Measurements from ENCODE around the gene MYCBP. TPM values are rescaled to one million over a fixed set of nuclear protein-coding genes. Genes with fewer than 3 reads are reported as not detected.

Gene MYCBP
- total RNA-seq, 1 experiment from 2014 or later: 17.4 TPM

DNA sequence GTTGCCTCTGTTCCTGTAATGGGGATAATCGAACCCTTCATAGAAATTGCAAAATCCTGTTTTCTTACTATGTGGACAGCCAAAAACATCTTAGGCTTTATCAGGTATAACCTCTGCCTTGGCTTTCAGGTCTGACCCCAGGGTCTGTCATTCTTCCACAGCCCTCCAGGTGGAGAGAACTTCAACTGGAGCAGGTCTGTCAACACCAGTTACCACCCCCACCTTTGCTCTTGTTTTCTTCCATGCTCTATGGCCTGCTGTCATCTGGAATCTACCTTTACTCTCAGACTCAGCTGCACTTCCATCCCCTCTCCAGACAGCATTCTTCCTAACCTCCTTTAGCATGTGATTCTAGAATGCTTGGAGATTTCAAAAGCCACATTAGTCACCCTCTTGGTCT, 18.6 kb upstream of the MYCBP start:
- TF ChIP-seq, protein P1, sequence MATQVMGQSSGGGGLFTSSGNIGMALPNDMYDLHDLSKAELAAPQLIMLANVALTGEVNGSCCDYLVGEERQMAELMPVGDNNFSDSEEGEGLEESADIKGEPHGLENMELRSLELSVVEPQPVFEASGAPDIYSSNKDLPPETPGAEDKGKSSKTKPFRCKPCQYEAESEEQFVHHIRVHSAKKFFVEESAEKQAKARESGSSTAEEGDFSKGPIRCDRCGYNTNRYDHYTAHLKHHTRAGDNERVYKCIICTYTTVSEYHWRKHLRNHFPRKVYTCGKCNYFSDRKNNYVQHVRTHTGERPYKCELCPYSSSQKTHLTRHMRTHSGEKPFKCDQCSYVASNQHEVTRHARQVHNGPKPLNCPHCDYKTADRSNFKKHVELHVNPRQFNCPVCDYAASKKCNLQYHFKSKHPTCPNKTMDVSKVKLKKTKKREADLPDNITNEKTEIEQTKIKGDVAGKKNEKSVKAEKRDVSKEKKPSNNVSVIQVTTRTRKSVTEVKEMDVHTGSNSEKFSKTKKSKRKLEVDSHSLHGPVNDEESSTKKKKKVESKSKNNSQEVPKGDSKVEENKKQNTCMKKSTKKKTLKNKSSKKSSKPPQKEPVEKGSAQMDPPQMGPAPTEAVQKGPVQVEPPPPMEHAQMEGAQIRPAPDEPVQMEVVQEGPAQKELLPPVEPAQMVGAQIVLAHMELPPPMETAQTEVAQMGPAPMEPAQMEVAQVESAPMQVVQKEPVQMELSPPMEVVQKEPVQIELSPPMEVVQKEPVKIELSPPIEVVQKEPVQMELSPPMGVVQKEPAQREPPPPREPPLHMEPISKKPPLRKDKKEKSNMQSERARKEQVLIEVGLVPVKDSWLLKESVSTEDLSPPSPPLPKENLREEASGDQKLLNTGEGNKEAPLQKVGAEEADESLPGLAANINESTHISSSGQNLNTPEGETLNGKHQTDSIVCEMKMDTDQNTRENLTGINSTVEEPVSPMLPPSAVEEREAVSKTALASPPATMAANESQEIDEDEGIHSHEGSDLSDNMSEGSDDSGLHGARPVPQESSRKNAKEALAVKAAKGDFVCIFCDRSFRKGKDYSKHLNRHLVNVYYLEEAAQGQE (IDR thresholded peaks at IDR 0.05; ENCODE audit: insufficient read depth in 1 of 2, low read depth in 2 of 2, low read length in 1 of 2): no peak
- TF ChIP-seq POLR2AphosphoS5 (IDR thresholded peaks at IDR 0.05; ENCODE audit: low read depth, low read length) (no peak), SIN3A (IDR thresholded peaks at IDR 0.05; ENCODE audit: borderline replicate concordance, insufficient read depth, low read depth, low read length) (no peak), TCF7L2 (IDR thresholded peaks at IDR 0.05; ENCODE audit: low read depth, low read length) (no peak)
- TF ChIP-seq, protein P2, sequence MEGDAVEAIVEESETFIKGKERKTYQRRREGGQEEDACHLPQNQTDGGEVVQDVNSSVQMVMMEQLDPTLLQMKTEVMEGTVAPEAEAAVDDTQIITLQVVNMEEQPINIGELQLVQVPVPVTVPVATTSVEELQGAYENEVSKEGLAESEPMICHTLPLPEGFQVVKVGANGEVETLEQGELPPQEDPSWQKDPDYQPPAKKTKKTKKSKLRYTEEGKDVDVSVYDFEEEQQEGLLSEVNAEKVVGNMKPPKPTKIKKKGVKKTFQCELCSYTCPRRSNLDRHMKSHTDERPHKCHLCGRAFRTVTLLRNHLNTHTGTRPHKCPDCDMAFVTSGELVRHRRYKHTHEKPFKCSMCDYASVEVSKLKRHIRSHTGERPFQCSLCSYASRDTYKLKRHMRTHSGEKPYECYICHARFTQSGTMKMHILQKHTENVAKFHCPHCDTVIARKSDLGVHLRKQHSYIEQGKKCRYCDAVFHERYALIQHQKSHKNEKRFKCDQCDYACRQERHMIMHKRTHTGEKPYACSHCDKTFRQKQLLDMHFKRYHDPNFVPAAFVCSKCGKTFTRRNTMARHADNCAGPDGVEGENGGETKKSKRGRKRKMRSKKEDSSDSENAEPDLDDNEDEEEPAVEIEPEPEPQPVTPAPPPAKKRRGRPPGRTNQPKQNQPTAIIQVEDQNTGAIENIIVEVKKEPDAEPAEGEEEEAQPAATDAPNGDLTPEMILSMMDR (IDR thresholded peaks at IDR 0.05): no peak
- ATAC-seq (no peak), DNase-seq (ENCODE audit: low read depth, low spot score) (no peak)
- POLR2A ChIA-PET: no interaction called here
- no peaks in the 10 kb centered on the region for H3K27me3 ChIP-seq (ENCODE audit: control insufficient read depth, insufficient read depth, low read length)
- H3K27ac ChIP-seq (ENCODE audit: low read length): no peak overlapping the region
- in situ Hi-C loops (cut with HindIII; ENCODE audit: low pct_unique_long_range_greater_than_20kb, low sequenced_read_pairs): no loop called here
- H3K36me3 ChIP-seq (ENCODE audit: control insufficient read depth, insufficient read depth, low read length): no peaks in the 10 kb centered on the region
- H3K4me1 ChIP-seq (ENCODE audit: control insufficient read depth, insufficient read depth, low read length): no peaks in the 10 kb centered on the region
- no peaks in the 10 kb centered on the region for H3K9me3 ChIP-seq (ENCODE audit: control insufficient read depth, insufficient read depth, low read depth, low read length)
- BruUV-seq (replicated peaks): no TSS peak
- H3K4me3 ChIP-seq (ENCODE audit: low read depth in 2 of 2, low read length in 2 of 2): no peak overlapping the region
- CTCF ChIA-PET: no interaction called here
- intact Hi-C loops (cut with micrococcal nuclease; ENCODE audit: unreplicated experiment): no loop called here

DNA sequence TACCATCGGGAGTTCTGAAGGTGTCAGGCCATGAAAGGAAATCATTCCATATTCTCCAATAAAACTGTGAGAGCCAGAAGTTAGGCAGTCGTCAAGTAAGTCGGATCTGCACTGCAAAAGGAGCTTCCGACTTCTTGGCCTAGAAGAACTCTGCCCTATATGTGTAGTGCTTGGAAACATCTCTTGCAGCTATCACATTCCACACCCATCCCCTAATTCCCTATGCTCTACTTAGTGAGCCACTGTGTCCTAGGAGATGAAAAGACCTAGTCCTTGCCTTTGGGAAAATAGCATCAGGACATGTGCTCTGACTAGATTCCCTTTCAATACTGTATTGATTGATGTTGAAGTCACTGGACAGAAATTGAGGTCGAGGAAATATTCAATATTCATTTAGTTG, 16.4 kb upstream of the MYCBP start:
- ChIA-PET CTCF (no interaction called here), POLR2A (no interaction called here)
- H3K4me1 ChIP-seq (ENCODE audit: control insufficient read depth, insufficient read depth, low read length): no peaks in the 10 kb centered on the region
- no peak overlapping the region for H3K27ac ChIP-seq (ENCODE audit: low read length)
- H3K4me3 ChIP-seq (ENCODE audit: low read depth in 2 of 2, low read length in 2 of 2): no peak overlapping the region
- in situ Hi-C loops (cut with HindIII; ENCODE audit: low pct_unique_long_range_greater_than_20kb, low sequenced_read_pairs) (no loop called here), intact Hi-C loops (cut with micrococcal nuclease; ENCODE audit: unreplicated experiment) (no loop called here)
- no TSS peak for BruUV-seq (replicated peaks)
- no peak for ATAC-seq
- no peaks in the 10 kb centered on the region for H3K27me3 ChIP-seq (ENCODE audit: control insufficient read depth, insufficient read depth, low read length)
- TF ChIP-seq, protein P2 (IDR thresholded peaks at IDR 0.05): no peak
- TF ChIP-seq SIN3A (IDR thresholded peaks at IDR 0.05; ENCODE audit: borderline replicate concordance, insufficient read depth, low read depth, low read length) (no peak), TCF7L2 (IDR thresholded peaks at IDR 0.05; ENCODE audit: low read depth, low read length) (no peak), POLR2AphosphoS5 (IDR thresholded peaks at IDR 0.05; ENCODE audit: low read depth, low read length) (no peak)
- TF ChIP-seq, protein P1 (IDR thresholded peaks at IDR 0.05; ENCODE audit: insufficient read depth in 1 of 2, low read depth in 2 of 2, low read length in 1 of 2): no peak
- no peak for DNase-seq (ENCODE audit: low read depth, low spot score)
- H3K9me3 ChIP-seq (ENCODE audit: control insufficient read depth, insufficient read depth, low read depth, low read length): no peaks in the 10 kb centered on the region
- H3K36me3 ChIP-seq (ENCODE audit: control insufficient read depth, insufficient read depth, low read length): no peaks in the 10 kb centered on the region
